Left lung (tissue), 10 donors: ENCODE data around the gene KCNK13. TPM values are rescaled to one million over a fixed set of nuclear protein-coding genes. Genes with fewer than 3 reads are reported as not detected.

Experiments
- ATAC-seq: fragments of 200-7000 bp; cut with Tn5 transposase; one replicate; pipeline ENCODE4 v1.9.1; 2020; ENCODE audit warnings: moderate library complexity
- DNase-seq, 4 donors: peaks; one replicate each; pipeline ENCODE4 v3.0.0-alpha.2; 2013 to 2020
- H3K27ac ChIP-seq, 2 donors: fragments of 200-600 bp; sonication (generic) in 1 of 2; one replicate each; pipeline versions ENCODE4 v1.5.0 to v1.8.0; 2020 to 2021
- H3K27me3 ChIP-seq, 2 donors: fragments of 200-600 bp; sonication (generic) in 1 of 2; one replicate each; pipeline versions ENCODE4 v1.5.0 to v1.8.0; 2020 to 2021
- H3K36me3 ChIP-seq, 2 donors: fragments of 200-600 bp; sonication (generic) in 1 of 2; one replicate each; pipeline versions ENCODE4 v1.5.0 to v1.8.0; 2020 to 2021
- H3K4me1 ChIP-seq, 2 donors: fragments of 200-600 bp; one replicate each; pipeline ENCODE4 v1.8.0; 2021
- H3K4me3 ChIP-seq, 2 donors: fragments of 200-600 bp; sonication (generic) in 1 of 2; one replicate each; pipeline versions ENCODE4 v1.5.0 to v1.8.0; 2020 to 2021; ENCODE audit warnings: mild to moderate bottlenecking in 1 of 2
- H3K9me3 ChIP-seq, 2 donors: fragments of 200-600 bp; sonication (generic) in 1 of 2; one replicate each; pipeline versions ENCODE4 v1.5.0 to v1.8.0; 2020 to 2021
- CTCF ChIP-seq, 2 donors: fragments of 200-600 bp; sonication (generic) in 1 of 2; IDR thresholded peaks; one replicate each; pipeline versions ENCODE4 v1.5.0 to v1.8.0; 2021; ENCODE audit warnings: antibody characterized with exemption in 2 of 2
- intact Hi-C, 2 donors: fragments of 100-400 bp; cut with DNase I; formaldehyde crosslinking; loops; one replicate each; pipeline versions ENCODE4 v1.11.2 to v1.14.2; 2022
- polyA plus RNA-seq, 6 donors: library from polyadenylated mRNA; unstranded; fragments of 120-200 nt; gene quantifications; one replicate each; pipeline ENCODE4 v1.2.1, GENCODE V29; 2013; ENCODE audit not compliant: insufficient read length in 6 of 6
- total RNA-seq, 2 donors: library from RNA; stranded (reverse); fragmentation: NEBNext Ultra II Directional; extraction: Animal tissue kit (Norgen Biotek cat#: 25700); gene quantifications; one replicate each; pipeline ENCODE4 v1.2.1, GENCODE V29; 2021
- donor health status: DM: no; HTN: yes; CAD: no.
- donor health status: DM: no; HTN: no; CAD: no.

KCNK13 gene
- total and polyA plus RNA-seq, 8 donors: 0.15 to 2.8 (median 0.23) TPM

DNA sequence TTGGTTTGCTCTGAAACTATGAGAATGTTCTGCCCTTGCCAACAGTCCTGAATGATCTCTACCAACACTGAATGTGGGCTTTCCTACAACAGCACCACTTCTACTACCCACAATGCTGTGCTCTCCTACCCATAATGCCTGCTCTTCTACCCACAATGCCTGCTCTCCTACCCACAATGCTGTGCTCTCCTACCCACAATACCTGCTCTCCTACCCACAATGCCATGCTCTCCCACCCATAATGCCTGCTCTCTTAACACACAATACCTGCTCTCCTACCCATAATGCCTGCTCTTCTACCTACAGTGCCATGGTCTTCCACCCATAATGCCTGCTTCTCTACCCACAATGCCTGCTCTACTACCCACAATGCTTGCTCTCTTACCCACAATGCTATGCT lies 92.3 kb downstream of the KCNK13 start:
- no peak for ATAC-seq
- Histone ChIP-seq H3K27ac (no peak overlapping the region), H3K4me1 (no peaks in the 10 kb centered on the region), H3K4me3 (no peak overlapping the region), H3K9me3 (no peaks in the 10 kb centered on the region), H3K36me3 (no peaks in the 10 kb centered on the region), H3K27me3 (no peaks in the 10 kb centered on the region)
- intact Hi-C loops: no loop called here
- TF ChIP-seq CTCF (IDR thresholded peaks at IDR 0.05): no peak
- DNase-seq: no peak

- ATAC-seq (no peak), DNase-seq (no peak)
- Histone ChIP-seq H3K27me3 (peaks cover 0 to 8% of the 10 kb centered on the region in 2 donors), H3K27ac (no peak overlapping the region), H3K36me3 (no peaks in the 10 kb centered on the region), H3K4me1 (no peaks in the 10 kb centered on the region), H3K9me3 (no peaks in the 10 kb centered on the region), H3K4me3 (no peak overlapping the region)
- no peak for TF ChIP-seq CTCF (IDR thresholded peaks at IDR 0.05)
- intact Hi-C loops: no loop called here
These were observed 97.4 kb downstream of the KCNK13 start for GRCh38 chr14:90159146-90159545.

GRCh38 chr14:90159688-90160087 lies 97.9 kb downstream of the KCNK13 start:
- no peak for ATAC-seq
- H3K36me3 ChIP-seq: no peaks in the 10 kb centered on the region
- H3K4me1 ChIP-seq: no peaks in the 10 kb centered on the region
- intact Hi-C loops: no loop called here
- no peak for TF ChIP-seq CTCF (IDR thresholded peaks at IDR 0.05)
- H3K4me3 ChIP-seq: no peak overlapping the region
- no peaks in the 10 kb centered on the region for H3K9me3 ChIP-seq
- H3K27me3 ChIP-seq: peaks cover 0 to 8% of the 10 kb centered on the region in 2 donors
- no peak overlapping the region for H3K27ac ChIP-seq
- no peak for DNase-seq

DNA sequence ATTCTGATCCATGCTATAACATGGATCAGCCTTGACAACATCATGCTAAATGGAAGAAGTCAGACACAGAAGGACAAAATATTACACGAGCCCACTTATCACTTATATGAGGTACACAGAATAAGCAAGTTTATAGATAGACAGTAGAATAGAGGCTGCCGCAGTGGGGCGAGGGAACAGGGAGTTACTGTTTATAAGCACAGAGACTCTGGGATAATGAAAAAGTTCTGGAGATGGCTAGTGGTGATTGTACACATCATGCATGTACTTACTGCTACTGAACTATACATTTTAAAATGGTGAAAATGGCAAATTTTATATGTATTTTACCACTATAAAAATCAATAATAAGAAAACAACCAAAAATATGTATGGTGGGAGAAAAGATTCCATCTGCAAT lies 99.3 kb downstream of the KCNK13 start:
- intact Hi-C loops: no loop called here
- Histone ChIP-seq H3K27ac (no peak overlapping the region), H3K4me3 (no peak overlapping the region), H3K27me3 (peaks cover 0 to 13% of the 10 kb centered on the region in 2 donors), H3K9me3 (no peaks in the 10 kb centered on the region), H3K36me3 (no peaks in the 10 kb centered on the region), H3K4me1 (no peaks in the 10 kb centered on the region)
- no peak for TF ChIP-seq CTCF (IDR thresholded peaks at IDR 0.05)
- ATAC-seq (no peak), DNase-seq (no peak)

DNA sequence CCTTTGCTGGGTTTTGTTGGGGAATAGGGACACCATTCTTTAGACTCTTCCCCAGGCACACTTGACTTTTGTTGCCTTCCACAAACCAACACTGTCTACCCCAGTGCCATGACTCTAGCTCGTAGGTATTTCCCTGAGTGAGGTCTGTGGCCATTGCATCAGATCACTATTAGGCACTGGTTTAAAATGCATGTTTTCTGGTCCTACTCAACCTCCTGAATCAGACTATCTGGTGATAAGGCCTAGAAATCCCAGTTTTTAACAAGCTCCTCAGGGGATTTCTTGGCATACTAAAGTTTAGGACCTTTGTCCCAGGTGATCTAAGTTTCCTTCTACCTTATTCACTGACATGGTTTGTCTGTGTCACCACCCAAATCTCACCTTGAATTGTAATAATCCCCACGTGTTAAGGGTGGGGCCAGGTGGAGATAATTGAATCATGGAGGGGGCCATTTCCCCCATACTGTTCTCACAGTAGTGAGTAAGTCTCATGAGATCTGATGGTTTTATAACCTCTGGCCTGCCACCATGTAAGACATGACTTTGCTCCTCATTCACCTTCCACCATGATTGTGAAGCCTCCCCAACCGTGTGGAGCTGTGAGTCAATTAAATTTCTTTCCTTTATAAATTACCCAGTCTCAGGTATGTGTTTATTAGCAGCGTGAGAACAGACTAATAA lies 106.8 kb downstream of the KCNK13 start:
- Histone ChIP-seq H3K4me1 (no peaks in the 10 kb centered on the region), H3K27ac (no peak overlapping the region), H3K27me3 (peaks cover 0 to 37% of the 10 kb centered on the region in 2 donors), H3K9me3 (no peaks in the 10 kb centered on the region), H3K4me3 (no peak overlapping the region), H3K36me3 (no peaks in the 10 kb centered on the region)
- TF ChIP-seq CTCF (IDR thresholded peaks at IDR 0.05): no peak
- DNase-seq: no peak
- no peak for ATAC-seq
- intact Hi-C loops: no loop called here
